CD4-positive, alpha-beta memory T cell (primary cell): Measurements from ENCODE around the gene NADK2. TPM values are rescaled to one million over a fixed set of nuclear protein-coding genes. Genes with fewer than 3 reads are reported as not detected.

ENCODE experiments used
- CTCF ChIA-PET: fragments of 350-600 bp; sonication (Branson Sonifier 250); formaldehyde crosslinking; loops from one replicate; lab custom pipeline; 2021; ENCODE audit warnings: inconsistent platforms; ENCODE audit not compliant: partially characterized antibody; lab: Charles Lee
- POLR2A ChIA-PET: fragments of 350-600 bp; sonication (Branson Sonifier 250); formaldehyde crosslinking; loops from one replicate; lab custom pipeline; 2021; ENCODE audit not compliant: partially characterized antibody; lab: Charles Lee
- DNase-seq, 5 donors: peaks; one replicate each; pipeline versions ENCODE4 v3.0.0 to v3.0.0-alpha.2; 2020 to 2022; ENCODE audit warnings: mixed read lengths in 1 of 5
- H3K27ac ChIP-seq: one replicate; pipeline ENCODE4 v1.7.0; 2013; ENCODE audit warnings: low read depth, low read length
- H3K27me3 ChIP-seq: 2 replicates; pipeline ENCODE4 v1.7.0; 2013; ENCODE audit warnings: mild to moderate bottlenecking, low read length, moderate library complexity; ENCODE audit not compliant: insufficient read depth
- H3K36me3 ChIP-seq: 2 replicates; pipeline ENCODE4 v1.7.0; 2013; ENCODE audit warnings: mild to moderate bottlenecking, low read length, moderate library complexity; ENCODE audit not compliant: insufficient read depth
- H3K4me1 ChIP-seq: 2 replicates; pipeline ENCODE4 v1.7.0; 2013; ENCODE audit warnings: mild to moderate bottlenecking, low read length, moderate library complexity; ENCODE audit not compliant: insufficient read depth
- H3K4me3 ChIP-seq, 2 donors: one replicate each; pipeline ENCODE4 v1.7.0; 2013; ENCODE audit warnings: low read length in 2 of 2, mild to moderate bottlenecking in 1 of 2
- H3K9me3 ChIP-seq, 2 donors: one replicate each; pipeline ENCODE4 v1.7.0; 2013; ENCODE audit warnings: low read length in 2 of 2, control low read depth in 1 of 2; ENCODE audit not compliant: control insufficient read depth in 1 of 2
- H3K27ac Mint-ChIP-seq, 7 donors: one replicate each; pipeline ENCODE4 v1.8.0; 2020 to 2021; ENCODE audit warnings: mixed read lengths in 7 of 7, mild to moderate bottlenecking in 6 of 7, inconsistent platforms in 3 of 7, moderate library complexity in 3 of 7
- H3K27me3 Mint-ChIP-seq, 2 donors: one replicate each; pipeline ENCODE4 v1.8.0; 2020 to 2021; ENCODE audit warnings: mixed read lengths in 2 of 2
- H3K36me3 Mint-ChIP-seq, 2 donors: one replicate each; pipeline ENCODE4 v1.8.0; 2020 to 2021; ENCODE audit warnings: mixed read lengths in 2 of 2, inconsistent platforms in 1 of 2, mild to moderate bottlenecking in 1 of 2
- H3K4me1 Mint-ChIP-seq, 4 donors: one replicate each; pipeline ENCODE4 v1.8.0; 2020 to 2021; ENCODE audit warnings: mixed read lengths in 4 of 4, mild to moderate bottlenecking in 1 of 4
- H3K4me3 Mint-ChIP-seq, 8 donors: one replicate each; pipeline ENCODE4 v1.8.0; 2020 to 2021; ENCODE audit warnings: mixed read lengths in 8 of 8, mild to moderate bottlenecking in 7 of 8, moderate library complexity in 6 of 8, inconsistent platforms in 3 of 8
- H3K9me3 Mint-ChIP-seq, 8 donors: one replicate each; pipeline ENCODE4 v1.8.0; 2020 to 2021; ENCODE audit warnings: mixed read lengths in 8 of 8, mild to moderate bottlenecking in 5 of 8, inconsistent platforms in 3 of 8, moderate library complexity in 1 of 8
- intact Hi-C: fragments of 100-400 bp; cut with micrococcal nuclease; formaldehyde crosslinking; loops from one replicate; pipeline ENCODE4 v1.15.1; 2023
- polyA plus RNA-seq, 2 donors: library from polyadenylated mRNA; unstranded; fragments of 300-500 nt; fragmentation: Illumina TruSeq; gene quantifications; one replicate each; pipeline ENCODE4 v1.2.3, GENCODE V29; 2021
- total RNA-seq, 2 experiments: library from RNA; stranded (reverse); gene quantifications; one replicate each; pipeline ENCODE4 v1.2.3, GENCODE V29; 2021

Gene NADK2
- total and polyA plus RNA-seq, 4 experiments from 2014 or later, result 5.8 to 14.5 (median 11.0) TPM

GRCh38 chr5:36276864-36277263 lies 35.1 kb upstream of the NADK2 start:
- Mint-ChIP-seq H3K27ac (no peak overlapping the region), H3K27me3 (peaks cover 11 to 13% of the 10 kb centered on the region in 2 donors), H3K36me3 (no peaks in the 10 kb centered on the region), H3K4me1 (no peaks in the 10 kb centered on the region), H3K4me3 (no peak overlapping the region), H3K9me3 (no peaks in the 10 kb centered on the region)
- Histone ChIP-seq H3K27ac (no peak overlapping the region), H3K36me3 (no peaks in the 10 kb centered on the region), H3K27me3 (no peaks in the 10 kb centered on the region), H3K9me3 (no peaks in the 10 kb centered on the region), H3K4me1 (no peaks in the 10 kb centered on the region), H3K4me3 (no peak overlapping the region)
- intact Hi-C loops, result no loop called here
- ChIA-PET POLR2A (no interaction called here), CTCF (no interaction called here)
- DNase-seq, result no peak

- Histone ChIP-seq H3K9me3 (no peaks in the 10 kb centered on the region), H3K27ac (no peak overlapping the region), H3K27me3 (no peaks in the 10 kb centered on the region), H3K4me1 (no peaks in the 10 kb centered on the region), H3K4me3 (no peak overlapping the region), H3K36me3 (no peaks in the 10 kb centered on the region)
- POLR2A ChIA-PET, result no interaction called here
- Mint-ChIP-seq H3K4me3 (no peak overlapping the region), H3K27ac (no peak overlapping the region), H3K27me3 (peaks cover 10 to 16% of the 10 kb centered on the region in 2 donors), H3K9me3 (no peaks in the 10 kb centered on the region), H3K36me3 (no peaks in the 10 kb centered on the region), H3K4me1 (no peaks in the 10 kb centered on the region)
- intact Hi-C loops, result no loop called here
- CTCF ChIA-PET, result interaction anchor here (1.1 to 1.2 kb wide), 2 partner anchors 9 to 14 kb away, joined by 3 to 4 read pairs; no protein-coding TSS in a partner anchor
- DNase-seq, result no peak
These were observed 32.2 kb upstream of the NADK2 start for GRCh38 chr5:36273809-36274526.

GRCh38 chr5:36272136-36272690 lies 30.5 kb upstream of the NADK2 start:
- Mint-ChIP-seq H3K9me3 (no peaks in the 10 kb centered on the region), H3K36me3 (no peaks in the 10 kb centered on the region), H3K27ac (no peak overlapping the region), H3K27me3 (peaks cover 10 to 16% of the 10 kb centered on the region in 2 donors), H3K4me3 (no peak overlapping the region), H3K4me1 (no peaks in the 10 kb centered on the region)
- CTCF ChIA-PET, result no interaction called here
- no peak for DNase-seq
- Histone ChIP-seq H3K4me1 (no peaks in the 10 kb centered on the region), H3K27ac (no peak overlapping the region), H3K4me3 (no peak overlapping the region), H3K36me3 (no peaks in the 10 kb centered on the region), H3K9me3 (no peaks in the 10 kb centered on the region), H3K27me3 (no peaks in the 10 kb centered on the region)
- POLR2A ChIA-PET, result no interaction called here
- intact Hi-C loops, result no loop called here

- Mint-ChIP-seq H3K9me3 (no peaks in the 10 kb centered on the region), H3K4me3 (no peak overlapping the region), H3K27ac (no peak overlapping the region), H3K27me3 (peaks cover 10 to 23% of the 10 kb centered on the region in 2 donors), H3K4me1 (no peaks in the 10 kb centered on the region), H3K36me3 (no peaks in the 10 kb centered on the region)
- intact Hi-C loops, result no loop called here
- POLR2A ChIA-PET, result no interaction called here
- Histone ChIP-seq H3K27me3 (no peaks in the 10 kb centered on the region), H3K27ac (no peak overlapping the region), H3K4me3 (no peak overlapping the region), H3K4me1 (no peaks in the 10 kb centered on the region), H3K36me3 (no peaks in the 10 kb centered on the region), H3K9me3 (no peaks in the 10 kb centered on the region)
- CTCF ChIA-PET, result no interaction called here
- DNase-seq, result no peak
These were observed 29.3 kb upstream of the NADK2 start for GRCh38 chr5:36270876-36271575.

- Mint-ChIP-seq H3K27ac (no peak overlapping the region), H3K9me3 (no peaks in the 10 kb centered on the region), H3K4me1 (no peaks in the 10 kb centered on the region), H3K4me3 (no peak overlapping the region), H3K36me3 (no peaks in the 10 kb centered on the region), H3K27me3 (peaks cover 5 to 23% of the 10 kb centered on the region in 2 donors)
- H3K36me3 ChIP-seq, result no peaks in the 10 kb centered on the region
- DNase-seq, result no peak
- no peaks in the 10 kb centered on the region for H3K9me3 ChIP-seq
- ChIA-PET POLR2A (no interaction called here), CTCF (no interaction called here)
- no peaks in the 10 kb centered on the region for H3K4me1 ChIP-seq
- no peak overlapping the region for H3K27ac ChIP-seq
- intact Hi-C loops, result no loop called here
- H3K27me3 ChIP-seq, result no peaks in the 10 kb centered on the region
- H3K4me3 ChIP-seq, result no peak overlapping the region
These were observed 28.4 kb upstream of the NADK2 start for GRCh38 chr5:36270175-36270574.

- DNase-seq, result no peak
- H3K36me3 Mint-ChIP-seq, result no peaks in the 10 kb centered on the region
- intact Hi-C loops, result no loop called here
- Histone ChIP-seq H3K9me3 (no peaks in the 10 kb centered on the region), H3K27ac (no peak overlapping the region), H3K4me3 (no peak overlapping the region), H3K27me3 (no peaks in the 10 kb centered on the region), H3K36me3 (no peaks in the 10 kb centered on the region), H3K4me1 (no peaks in the 10 kb centered on the region)
- POLR2A ChIA-PET, result no interaction called here
- H3K4me1 Mint-ChIP-seq, result no peaks in the 10 kb centered on the region
- CTCF ChIA-PET, result no interaction called here
- H3K9me3 Mint-ChIP-seq, result no peaks in the 10 kb centered on the region
- no peak overlapping the region for H3K27ac Mint-ChIP-seq
- H3K27me3 Mint-ChIP-seq, result peaks cover 6 to 23% of the 10 kb centered on the region in 2 donors
- H3K4me3 Mint-ChIP-seq, result no peak overlapping the region
These were observed 27.8 kb upstream of the NADK2 start for GRCh38 chr5:36269478-36269877.

GRCh38 chr5:36267905-36268304 lies 26.2 kb upstream of the NADK2 start:
- CTCF ChIA-PET, result no interaction called here
- no peak overlapping the region for H3K27ac Mint-ChIP-seq
- H3K27me3 ChIP-seq, result no peaks in the 10 kb centered on the region
- no peak overlapping the region for H3K27ac ChIP-seq
- no peaks in the 10 kb centered on the region for H3K4me1 ChIP-seq
- H3K27me3 Mint-ChIP-seq, result peaks cover 6 to 19% of the 10 kb centered on the region in 2 donors
- no peaks in the 10 kb centered on the region for H3K36me3 Mint-ChIP-seq
- POLR2A ChIA-PET, result no interaction called here
- intact Hi-C loops, result no loop called here
- DNase-seq, result no peak
- no peak overlapping the region for H3K4me3 ChIP-seq
- no peak overlapping the region for H3K4me3 Mint-ChIP-seq
- no peaks in the 10 kb centered on the region for H3K4me1 Mint-ChIP-seq
- no peaks in the 10 kb centered on the region for H3K36me3 ChIP-seq
- no peaks in the 10 kb centered on the region for H3K9me3 Mint-ChIP-seq
- H3K9me3 ChIP-seq, result no peaks in the 10 kb centered on the region
